SU-DHL-6 (cell line): Measurements from ENCODE around the gene AADACL4.

ENCODE experiments used
- H2AFZ ChIP-seq: fragments of 200-600 bp; sonication (generic); 2 replicates; pipeline ENCODE4 v1.6.1; 2014; ENCODE audit warnings: low read depth, mild to moderate bottlenecking, moderate library complexity, mixed read lengths, antibody characterized with exemption, low read length; ENCODE audit not compliant: severe bottlenecking
- H3F3A ChIP-seq: fragments of 200-600 bp; shearing (Covaris generic); 2 replicates; pipeline ENCODE4 v1.6.0; 2016; ENCODE audit warnings: antibody characterized with exemption, mild to moderate bottlenecking; ENCODE audit not compliant: insufficient read depth
- H3K27ac ChIP-seq: fragments of 200-600 bp; sonication (generic); 2 replicates; pipeline ENCODE4 v1.5.1; 2016; ENCODE audit warnings: low read depth, mild to moderate bottlenecking, low read length, moderate library complexity, mixed read lengths
- H3K27me3 ChIP-seq: fragments of 200-600 bp; sonication (generic), shearing (Covaris generic); 2 replicates; pipeline ENCODE4 v1.6.0; 2014; ENCODE audit warnings: mild to moderate bottlenecking, low read length
- H3K36me3 ChIP-seq: fragments of 200-600 bp; sonication (generic); 2 replicates; pipeline ENCODE4 v1.6.1; 2014; ENCODE audit warnings: mild to moderate bottlenecking, low read length, mixed read lengths
- H3K4me2 ChIP-seq: fragments of 300-600, 200-600 bp; shearing (Covaris generic), sonication (generic); 2 replicates; pipeline ENCODE4 v1.6.0; 2014; ENCODE audit warnings: low read length, low read depth, mild to moderate bottlenecking; ENCODE audit not compliant: poor library complexity, severe bottlenecking
- H3K4me3 ChIP-seq: fragments of 200-600 bp; sonication (generic); 2 replicates; pipeline ENCODE4 v1.5.1; 2014; ENCODE audit warnings: antibody characterized with exemption, low read length, mild to moderate bottlenecking, mixed read lengths; ENCODE audit not compliant: insufficient read depth, poor library complexity, severe bottlenecking
- H3K79me2 ChIP-seq: fragments of 200-600 bp; sonication (generic); 2 replicates; pipeline ENCODE4 v1.6.1; 2014; ENCODE audit warnings: mild to moderate bottlenecking, low read length, moderate library complexity; ENCODE audit not compliant: insufficient read depth
- H3K9ac ChIP-seq: fragments of 200-600 bp; sonication (generic); 2 replicates; pipeline ENCODE4 v1.7.0; 2014; ENCODE audit warnings: mild to moderate bottlenecking, low read length
- H3K9me2 ChIP-seq: fragments of 200-600 bp; sonication (generic); replicated peaks from 2 replicates; pipeline ENCODE4 v1.6.1; 2014; ENCODE audit warnings: low read length; ENCODE audit not compliant: insufficient read depth
- H3K9me3 ChIP-seq: fragments of 200-600 bp; sonication (generic); 2 replicates; pipeline ENCODE4 v1.6.1; 2014; ENCODE audit warnings: low read length, mixed read lengths; ENCODE audit not compliant: insufficient read depth
- H4K20me1 ChIP-seq: fragments of 200-600 bp; sonication (generic); 2 replicates; pipeline ENCODE4 v1.6.1; 2014; ENCODE audit warnings: low read depth, mild to moderate bottlenecking, antibody characterized with exemption, low read length, moderate library complexity, mixed read lengths
- EZH2phosphoT487 ChIP-seq: fragments of 200-600 bp; sonication (generic), shearing (Covaris generic); conservative IDR thresholded peaks from 2 replicates; pipeline ENCODE4 v1.6.1; 2018; ENCODE audit warnings: mild to moderate bottlenecking, antibody characterized with exemption, low read length, moderate library complexity, mixed read lengths
- TF ChIP-seq, protein P1 (sequence below): fragments of 200-600 bp; sonication (generic); IDR thresholded peaks from one replicate; pipeline ENCODE4 v1.5.1; 2017; ENCODE audit warnings: antibody characterized with exemption, mild to moderate bottlenecking, low read length, moderate library complexity; ENCODE audit not compliant: insufficient read depth, poor library complexity, severe bottlenecking

AADACL4 gene

GRCh38 chr1:12595757-12596006, 48.2 kb upstream of the AADACL4 start:
- Histone ChIP-seq H3K4me2 (no peak overlapping the region), H3K27me3 (no peaks in the 10 kb centered on the region), H3K4me3 (no peak overlapping the region), H3K79me2 (no peaks in the 10 kb centered on the region), H3K9ac (no peak overlapping the region), H3K9me2 (no peaks in the 10 kb centered on the region), H3K36me3 (no peaks in the 10 kb centered on the region), H2AFZ (no peak overlapping the region), H3F3A (no peaks in the 10 kb centered on the region), H4K20me1 (no peaks in the 10 kb centered on the region), H3K9me3 (no peaks in the 10 kb centered on the region), H3K27ac (no peak overlapping the region)
- no peak for TF ChIP-seq EZH2phosphoT487
- TF ChIP-seq, protein P1, sequence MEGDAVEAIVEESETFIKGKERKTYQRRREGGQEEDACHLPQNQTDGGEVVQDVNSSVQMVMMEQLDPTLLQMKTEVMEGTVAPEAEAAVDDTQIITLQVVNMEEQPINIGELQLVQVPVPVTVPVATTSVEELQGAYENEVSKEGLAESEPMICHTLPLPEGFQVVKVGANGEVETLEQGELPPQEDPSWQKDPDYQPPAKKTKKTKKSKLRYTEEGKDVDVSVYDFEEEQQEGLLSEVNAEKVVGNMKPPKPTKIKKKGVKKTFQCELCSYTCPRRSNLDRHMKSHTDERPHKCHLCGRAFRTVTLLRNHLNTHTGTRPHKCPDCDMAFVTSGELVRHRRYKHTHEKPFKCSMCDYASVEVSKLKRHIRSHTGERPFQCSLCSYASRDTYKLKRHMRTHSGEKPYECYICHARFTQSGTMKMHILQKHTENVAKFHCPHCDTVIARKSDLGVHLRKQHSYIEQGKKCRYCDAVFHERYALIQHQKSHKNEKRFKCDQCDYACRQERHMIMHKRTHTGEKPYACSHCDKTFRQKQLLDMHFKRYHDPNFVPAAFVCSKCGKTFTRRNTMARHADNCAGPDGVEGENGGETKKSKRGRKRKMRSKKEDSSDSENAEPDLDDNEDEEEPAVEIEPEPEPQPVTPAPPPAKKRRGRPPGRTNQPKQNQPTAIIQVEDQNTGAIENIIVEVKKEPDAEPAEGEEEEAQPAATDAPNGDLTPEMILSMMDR, result no peak

- Histone ChIP-seq H3K27ac (no peak overlapping the region), H3K9me3 (no peaks in the 10 kb centered on the region), H3K4me2 (no peak overlapping the region), H3K9me2 (no peaks in the 10 kb centered on the region), H3K27me3 (no peaks in the 10 kb centered on the region), H3K36me3 (no peaks in the 10 kb centered on the region), H3F3A (no peaks in the 10 kb centered on the region), H2AFZ (no peak overlapping the region), H3K9ac (no peak overlapping the region), H3K4me3 (no peak overlapping the region), H3K79me2 (no peaks in the 10 kb centered on the region), H4K20me1 (no peaks in the 10 kb centered on the region)
- TF ChIP-seq, protein P1, result no peak
- TF ChIP-seq EZH2phosphoT487, result no peak
Measured at GRCh38 chr1:12596007-12596821, 47.7 kb upstream of the AADACL4 start.

DNA sequence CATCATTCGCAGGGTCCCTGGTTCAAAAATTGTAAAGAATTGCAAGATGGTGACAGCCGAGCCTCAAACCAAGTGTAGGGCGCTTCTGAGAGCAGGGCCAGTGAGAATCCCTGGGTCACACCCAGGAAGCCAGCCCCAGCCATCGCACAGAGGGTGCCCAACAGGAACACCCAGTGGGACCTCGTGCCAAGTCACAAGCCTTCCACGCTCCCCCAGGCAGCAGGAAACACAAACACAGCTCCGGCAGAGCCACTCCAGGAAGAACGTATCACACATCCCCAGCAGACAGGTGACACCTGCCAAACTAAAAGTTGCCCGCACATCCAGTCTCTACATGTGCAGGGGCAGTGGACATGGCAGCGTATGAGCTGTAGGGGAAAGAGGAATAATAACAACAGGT, 46.1 kb upstream of the AADACL4 start:
- Histone ChIP-seq H3K36me3 (no peaks in the 10 kb centered on the region), H3K9me2 (no peaks in the 10 kb centered on the region), H3F3A (no peaks in the 10 kb centered on the region), H3K27me3 (no peaks in the 10 kb centered on the region), H4K20me1 (no peaks in the 10 kb centered on the region), H3K9me3 (no peaks in the 10 kb centered on the region), H3K9ac (no peak overlapping the region), H3K27ac (no peak overlapping the region), H2AFZ (no peak overlapping the region), H3K79me2 (no peaks in the 10 kb centered on the region), H3K4me2 (no peak overlapping the region), H3K4me3 (no peak overlapping the region)
- no peak for TF ChIP-seq EZH2phosphoT487
- TF ChIP-seq, protein P1, result no peak
